WTC11 (cell line): ENCODE data around the gene PRDX6.

Experiments used
- CREM ChIP-seq: sonication (generic); formaldehyde crosslinking; IDR thresholded peaks from 2 replicates; pipeline ENCODE4 v1.8.1; 2022; ENCODE audit warnings: mild to moderate bottlenecking, missing genetic modification reagents, moderate library complexity
- ELF4 ChIP-seq: sonication (generic); formaldehyde crosslinking; IDR thresholded peaks from 2 replicates; pipeline ENCODE4 v1.8.1; 2022; ENCODE audit warnings: low read depth, mild to moderate bottlenecking, moderate library complexity, missing genetic modification reagents
- EMX1 ChIP-seq: fragments of 250-450 bp; sonication (Bioruptor Pico); IDR thresholded peaks from 2 replicates; pipeline ENCODE4 v1.8.0; 2021; ENCODE audit warnings: mild to moderate bottlenecking
- JUN ChIP-seq: sonication (generic); formaldehyde crosslinking; IDR thresholded peaks from 2 replicates; pipeline ENCODE4 v1.8.0; 2023; ENCODE audit warnings: mild to moderate bottlenecking, missing genetic modification reagents
- SMAD3 ChIP-seq: sonication (generic); formaldehyde crosslinking; IDR thresholded peaks from 2 replicates; pipeline ENCODE4 v1.8.0; 2022; ENCODE audit warnings: missing genetic modification reagents, mild to moderate bottlenecking, borderline replicate concordance
- TCF7 ChIP-seq: sonication (generic); formaldehyde crosslinking; IDR thresholded peaks from 2 replicates; pipeline ENCODE4 v1.8.0; 2022; ENCODE audit warnings: mild to moderate bottlenecking, low read depth, missing genetic modification reagents, moderate library complexity
- ZNF263 ChIP-seq: sonication (generic); formaldehyde crosslinking; IDR thresholded peaks from 2 replicates; pipeline ENCODE4 v1.8.1; 2022; ENCODE audit warnings: low read depth, mild to moderate bottlenecking, moderate library complexity, missing genetic modification reagents
- TF ChIP-seq, protein P1 (sequence below): sonication (generic); formaldehyde crosslinking; IDR thresholded peaks from 2 replicates; pipeline ENCODE4 v1.8.1; 2022; ENCODE audit warnings: mild to moderate bottlenecking, moderate library complexity, missing genetic modification reagents
- TF ChIP-seq, protein P2 (sequence below): fragments of 250-450 bp; sonication (Bioruptor Pico); conservative IDR thresholded peaks from 2 replicates; pipeline ENCODE4 v1.9.0; 2021; ENCODE audit warnings: mild to moderate bottlenecking
- TF ChIP-seq, protein P3 (sequence below): fragments of 200-600 bp; IDR thresholded peaks from 2 replicates; pipeline ENCODE4 v1.8.0; 2022; ENCODE audit warnings: antibody characterized with exemption
- TF ChIP-seq, protein P4 (sequence below): sonication (generic); formaldehyde crosslinking; IDR thresholded peaks from 2 replicates; pipeline ENCODE4 v1.8.0; 2022; ENCODE audit warnings: mild to moderate bottlenecking, missing genetic modification reagents

DNA sequence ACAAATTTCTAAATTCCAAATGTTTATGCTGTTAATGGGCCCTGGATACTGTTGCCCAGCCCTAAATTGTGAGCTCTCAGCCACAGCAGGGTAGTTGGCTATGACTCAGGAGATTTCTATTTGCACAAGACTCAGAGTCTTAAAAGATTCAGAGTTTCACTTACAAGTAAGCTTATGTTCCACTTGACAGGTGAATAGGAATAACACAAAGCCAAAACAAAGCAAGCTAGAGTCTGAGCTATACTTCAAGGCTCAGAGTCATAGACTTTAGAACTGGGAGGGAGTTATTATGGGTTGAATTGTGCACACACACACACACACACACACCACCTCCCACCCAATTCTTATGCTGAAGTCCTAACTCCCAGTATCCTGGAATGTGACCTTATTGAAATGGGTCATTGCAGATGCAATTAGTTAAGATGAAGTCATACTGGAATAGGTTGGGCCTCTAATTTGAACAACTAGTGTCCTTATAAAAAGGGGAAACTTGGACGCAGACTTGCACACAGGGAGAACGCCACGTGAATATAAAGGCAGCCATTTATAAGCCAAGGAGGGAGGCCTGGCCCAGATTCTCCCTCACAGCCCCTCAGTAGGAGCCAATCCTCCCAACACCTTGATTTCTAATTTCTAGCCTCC is 30.2 kb downstream of the PRDX6 start:
- TF ChIP-seq TCF7 (CRISPR knock-in tag) (no peak), ELF4 (no peak), ZNF263 (CRISPR knock-in tag) (no peak), EMX1 (CRISPR knock-in tag) (no peak), CREM (no peak), SMAD3 (no peak), JUN (CRISPR knock-in tag) (no peak)
- TF ChIP-seq, protein P1, sequence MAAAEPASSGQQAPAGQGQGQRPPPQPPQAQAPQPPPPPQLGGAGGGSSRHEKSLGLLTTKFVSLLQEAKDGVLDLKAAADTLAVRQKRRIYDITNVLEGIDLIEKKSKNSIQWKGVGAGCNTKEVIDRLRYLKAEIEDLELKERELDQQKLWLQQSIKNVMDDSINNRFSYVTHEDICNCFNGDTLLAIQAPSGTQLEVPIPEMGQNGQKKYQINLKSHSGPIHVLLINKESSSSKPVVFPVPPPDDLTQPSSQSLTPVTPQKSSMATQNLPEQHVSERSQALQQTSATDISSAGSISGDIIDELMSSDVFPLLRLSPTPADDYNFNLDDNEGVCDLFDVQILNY (CRISPR knock-in tag) = no peak
- TF ChIP-seq, protein P2, sequence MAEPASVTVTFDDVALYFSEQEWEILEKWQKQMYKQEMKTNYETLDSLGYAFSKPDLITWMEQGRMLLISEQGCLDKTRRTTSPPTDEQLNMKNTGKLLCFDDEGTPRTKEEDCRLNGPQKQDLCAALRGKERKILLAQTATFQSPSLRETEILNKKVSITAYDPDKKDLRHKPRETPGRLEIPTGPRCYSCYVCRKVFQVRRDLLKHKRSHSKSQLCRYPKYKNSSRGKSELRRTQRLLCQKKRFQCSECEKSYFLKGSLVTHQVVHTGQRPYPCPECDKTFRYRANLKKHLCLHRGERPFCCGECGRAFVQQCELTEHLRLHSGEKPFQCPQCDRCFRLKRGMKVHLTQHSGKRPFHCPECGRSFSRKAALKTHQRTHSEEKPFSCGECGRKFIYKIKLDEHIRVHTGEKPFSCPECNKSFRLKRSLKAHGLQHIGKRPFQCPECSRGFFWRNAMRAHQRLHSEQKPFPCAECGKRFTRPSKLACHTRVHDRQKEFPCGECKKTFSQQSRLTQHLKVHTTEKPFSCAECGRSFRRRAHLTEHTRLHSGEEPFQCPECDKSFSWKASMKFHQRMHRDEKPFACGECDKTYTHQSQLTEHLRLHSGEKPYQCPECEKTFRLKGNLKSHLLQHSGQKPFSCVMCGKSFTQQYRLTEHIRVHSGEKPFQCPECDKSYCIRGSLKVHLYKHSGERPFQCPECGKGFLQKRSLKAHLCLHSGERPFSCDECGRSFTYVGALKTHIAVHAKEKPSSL (CRISPR knock-in tag) = no peak
- TF ChIP-seq, protein P3, sequence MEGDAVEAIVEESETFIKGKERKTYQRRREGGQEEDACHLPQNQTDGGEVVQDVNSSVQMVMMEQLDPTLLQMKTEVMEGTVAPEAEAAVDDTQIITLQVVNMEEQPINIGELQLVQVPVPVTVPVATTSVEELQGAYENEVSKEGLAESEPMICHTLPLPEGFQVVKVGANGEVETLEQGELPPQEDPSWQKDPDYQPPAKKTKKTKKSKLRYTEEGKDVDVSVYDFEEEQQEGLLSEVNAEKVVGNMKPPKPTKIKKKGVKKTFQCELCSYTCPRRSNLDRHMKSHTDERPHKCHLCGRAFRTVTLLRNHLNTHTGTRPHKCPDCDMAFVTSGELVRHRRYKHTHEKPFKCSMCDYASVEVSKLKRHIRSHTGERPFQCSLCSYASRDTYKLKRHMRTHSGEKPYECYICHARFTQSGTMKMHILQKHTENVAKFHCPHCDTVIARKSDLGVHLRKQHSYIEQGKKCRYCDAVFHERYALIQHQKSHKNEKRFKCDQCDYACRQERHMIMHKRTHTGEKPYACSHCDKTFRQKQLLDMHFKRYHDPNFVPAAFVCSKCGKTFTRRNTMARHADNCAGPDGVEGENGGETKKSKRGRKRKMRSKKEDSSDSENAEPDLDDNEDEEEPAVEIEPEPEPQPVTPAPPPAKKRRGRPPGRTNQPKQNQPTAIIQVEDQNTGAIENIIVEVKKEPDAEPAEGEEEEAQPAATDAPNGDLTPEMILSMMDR = no peak
- TF ChIP-seq, protein P4, sequence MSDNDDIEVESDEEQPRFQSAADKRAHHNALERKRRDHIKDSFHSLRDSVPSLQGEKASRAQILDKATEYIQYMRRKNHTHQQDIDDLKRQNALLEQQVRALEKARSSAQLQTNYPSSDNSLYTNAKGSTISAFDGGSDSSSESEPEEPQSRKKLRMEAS (CRISPR knock-in tag) = no peak
